Tibial artery (tissue), 4 donors: ENCODE measurements around the gene ENGASE.

Source experiments
- DNase-seq, 2 donors: peaks; one replicate each; pipeline ENCODE4 v3.0.0-alpha.2; 2019
- H3K27ac ChIP-seq, 2 donors: fragments of 200-600 bp; sonication (generic) in 1 of 2; 1 replicate in 1 of 2; 2 replicates in 1 of 2; pipeline ENCODE4 v1.5.1; 2018 to 2019; ENCODE audit warnings: mild to moderate bottlenecking in 1 of 2
- H3K27me3 ChIP-seq, 2 donors: fragments of 200-600 bp; sonication (generic) in 1 of 2; one replicate each; pipeline versions ENCODE4 v1.5.1 to v1.6.0; 2016 to 2019
- H3K36me3 ChIP-seq, 3 donors: fragments of 200-600 bp; sonication (generic) in 2 of 3; one replicate each; pipeline ENCODE4 v1.5.1; 2016 to 2019; ENCODE audit warnings: mild to moderate bottlenecking in 2 of 3
- H3K4me1 ChIP-seq, 4 donors: fragments of 200-600 bp; sonication (generic) in 2 of 4; 1 replicate in 3 of 4; 2 replicates in 1 of 4; pipeline ENCODE4 v1.5.1; 2016 to 2019
- H3K4me3 ChIP-seq, 2 donors: fragments of 200-600 bp; sonication (generic) in 1 of 2; 1 replicate in 1 of 2; 2 replicates in 1 of 2; pipeline ENCODE4 v1.5.1; 2018 to 2019; ENCODE audit warnings: mild to moderate bottlenecking in 2 of 2
- H3K9me3 ChIP-seq, 3 donors: fragments of 200-600 bp; sonication (generic) in 1 of 3; one replicate each; pipeline ENCODE4 v1.5.1; 2016 to 2019
- CTCF ChIP-seq, 2 experiments: fragments of 200-600 bp in 1 of 2; fragments of 450-650 bp in 1 of 2; IDR thresholded peaks; one replicate each; pipeline ENCODE4 v1.5.1; 2017 to 2019; ENCODE audit warnings: antibody characterized with exemption in 2 of 2, mild to moderate bottlenecking in 1 of 2, moderate library complexity in 1 of 2
- intact Hi-C: fragments of 100-400 bp; cut with DNase I; formaldehyde crosslinking; loops from one replicate; pipeline ENCODE4 v1.15.0; 2023; ENCODE audit warnings: low total_unique reads

ENGASE gene

DNA sequence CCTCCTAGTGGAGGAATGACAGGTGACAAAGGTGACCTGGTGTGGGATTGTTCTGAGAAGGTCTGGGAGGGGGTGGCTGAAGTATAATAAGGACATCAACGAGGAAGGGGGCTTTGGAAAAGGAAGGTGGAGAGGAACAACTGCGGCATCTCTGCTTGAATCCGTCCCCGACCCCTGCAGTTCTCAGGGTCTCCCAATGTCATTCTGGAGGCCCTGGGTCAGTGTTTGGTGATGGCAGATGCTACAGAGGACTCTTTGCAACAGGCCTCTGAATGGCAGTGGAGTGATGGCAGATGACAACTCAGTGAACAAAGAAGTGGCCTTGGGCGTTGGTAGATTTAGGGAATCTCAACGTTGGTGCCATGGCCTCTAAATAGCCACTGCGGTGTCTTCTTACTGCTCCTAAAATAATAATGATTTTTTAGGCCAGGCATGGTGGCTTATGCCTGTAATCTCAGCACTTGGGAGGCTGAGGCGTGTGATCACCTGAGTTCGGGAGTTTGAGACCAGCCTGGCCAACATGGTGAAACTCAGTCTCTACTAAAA, 1.3 kb downstream of the ENGASE start:
- H3K9me3 ChIP-seq, result no peaks in the 10 kb centered on the region
- H3K27me3 ChIP-seq, result no peaks in the 10 kb centered on the region
- H3K36me3 ChIP-seq, result peaks cover 7 to 37% (median 28%) of the 10 kb centered on the region in 3 donors
- intact Hi-C loops, result no loop called here
- peak overlapping the region; percentile 86 to 88 for H3K27ac ChIP-seq
- peaks cover 0 to 25% (median 16%) of the 10 kb centered on the region in 4 donors for H3K4me1 ChIP-seq
- H3K4me3 ChIP-seq, result peak overlapping the region; percentile 80 to 88
- no peak for TF ChIP-seq CTCF (IDR thresholded peaks at IDR 0.05)
- DNase-seq, result no peak

DNA sequence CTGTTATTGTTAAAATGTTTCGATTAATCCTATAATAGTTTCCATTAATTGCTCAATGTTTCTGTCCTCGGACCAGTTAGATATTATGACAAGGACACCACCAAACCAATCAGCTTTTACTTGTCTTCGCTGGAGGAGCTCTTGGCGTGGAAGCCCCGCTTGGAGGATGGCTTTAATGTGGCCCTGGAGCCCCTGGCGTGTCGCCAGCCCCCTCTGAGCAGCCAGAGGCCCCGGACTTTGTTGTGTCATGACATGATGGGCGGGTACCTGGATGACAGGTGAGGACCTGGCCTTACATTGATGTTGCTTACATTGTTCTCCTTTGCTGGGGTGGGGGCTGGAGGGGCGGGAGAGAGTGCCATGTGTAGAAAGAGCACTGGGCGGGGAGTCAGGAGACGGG, 3.0 kb downstream of the ENGASE start:
- H3K36me3 ChIP-seq, result peaks cover 7 to 54% (median 41%) of the 10 kb centered on the region in 3 donors
- DNase-seq, result no peak
- no peaks in the 10 kb centered on the region for H3K9me3 ChIP-seq
- H3K4me1 ChIP-seq, result peaks cover 0 to 25% (median 18%) of the 10 kb centered on the region in 4 donors
- TF ChIP-seq CTCF (IDR thresholded peaks at IDR 0.05), result no peak
- H3K4me3 ChIP-seq, result no peak overlapping the region
- intact Hi-C loops, result no loop called here
- H3K27me3 ChIP-seq, result no peaks in the 10 kb centered on the region
- no peak overlapping the region for H3K27ac ChIP-seq

DNA sequence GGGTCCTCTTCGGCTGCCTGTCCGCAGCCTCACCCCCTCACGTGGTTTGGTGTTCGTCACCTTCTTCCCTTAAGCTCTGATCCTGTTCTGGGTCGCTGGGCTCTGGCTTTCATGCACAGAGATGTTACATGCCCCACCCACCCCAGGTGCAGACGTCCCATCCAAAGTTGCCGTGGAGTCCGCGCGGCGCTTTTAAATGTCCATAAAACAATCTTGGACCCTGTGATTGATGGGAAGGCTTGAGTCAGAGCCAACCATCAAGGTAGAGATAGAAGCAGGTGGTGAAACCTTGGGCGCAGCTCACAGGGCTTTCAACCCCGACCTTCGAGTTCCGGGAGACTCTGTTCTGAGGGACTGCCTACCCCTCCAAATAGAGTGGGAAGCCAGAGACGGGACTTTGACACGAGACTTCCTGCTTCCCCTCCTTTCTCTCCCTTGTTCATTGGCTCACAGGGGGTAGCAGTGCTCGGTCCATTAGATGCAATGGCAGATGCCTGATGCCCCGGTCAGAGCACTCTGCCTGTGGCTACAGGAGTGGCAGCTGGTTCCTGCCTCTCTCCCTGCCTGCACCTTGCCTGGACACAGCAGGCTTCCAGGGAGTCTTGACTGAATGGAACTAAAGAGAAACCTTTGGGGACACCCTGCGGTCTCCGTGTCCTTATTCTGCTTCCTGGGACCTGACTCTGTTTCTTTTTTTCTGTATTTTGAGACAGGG, 4.0 kb downstream of the ENGASE start:
- peaks cover 0 to 20% (median 16%) of the 10 kb centered on the region in 4 donors for H3K4me1 ChIP-seq
- intact Hi-C loops, result no loop called here
- no peak overlapping the region for H3K4me3 ChIP-seq
- no peak for DNase-seq
- H3K27me3 ChIP-seq, result no peaks in the 10 kb centered on the region
- H3K27ac ChIP-seq, result no peak overlapping the region
- H3K9me3 ChIP-seq, result no peaks in the 10 kb centered on the region
- H3K36me3 ChIP-seq, result peaks cover 7 to 64% (median 46%) of the 10 kb centered on the region in 3 donors
- TF ChIP-seq CTCF (IDR thresholded peaks at IDR 0.05), result no peak

DNA sequence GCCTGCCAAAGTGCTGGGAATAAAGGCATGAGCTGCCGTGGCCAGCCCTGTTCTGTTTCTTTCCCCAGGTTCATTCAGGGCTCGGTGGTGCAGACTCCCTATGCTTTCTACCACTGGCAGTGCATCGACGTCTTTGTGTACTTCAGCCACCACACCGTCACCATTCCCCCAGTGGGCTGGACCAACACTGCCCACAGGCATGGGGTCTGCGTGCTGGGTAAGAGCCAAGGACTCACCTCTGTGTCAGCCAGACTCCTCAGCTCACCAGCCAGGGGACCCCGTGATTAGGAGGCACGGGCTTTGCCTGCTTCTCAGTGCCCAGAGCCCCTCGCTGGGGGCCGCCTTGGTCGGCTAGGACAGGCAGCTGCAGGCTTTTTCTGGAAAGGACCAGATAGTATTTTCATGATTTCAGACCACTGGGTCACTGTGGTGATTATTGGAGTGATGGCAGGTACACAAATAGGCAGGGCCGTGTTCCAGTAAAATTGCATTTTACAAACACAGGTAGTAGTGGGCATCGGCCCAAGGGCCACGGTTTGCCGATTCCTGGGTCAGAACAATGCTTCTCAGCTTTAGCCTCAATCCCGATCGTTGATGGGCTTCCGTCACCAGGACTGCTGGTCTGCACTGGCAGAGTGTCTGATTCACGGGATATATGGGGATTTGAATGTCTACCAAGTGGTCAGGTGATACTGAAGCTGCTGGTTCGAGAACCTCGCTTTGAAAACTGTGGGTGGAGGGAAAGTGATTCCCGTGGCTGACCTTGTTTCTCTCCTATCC, 5.0 kb downstream of the ENGASE start:
- no peak overlapping the region for H3K27ac ChIP-seq
- DNase-seq, result no peak
- no peak overlapping the region for H3K4me3 ChIP-seq
- H3K36me3 ChIP-seq, result peaks cover 7 to 74% (median 54%) of the 10 kb centered on the region in 3 donors
- TF ChIP-seq CTCF (IDR thresholded peaks at IDR 0.05), result no peak
- no peaks in the 10 kb centered on the region for H3K9me3 ChIP-seq
- H3K27me3 ChIP-seq, result no peaks in the 10 kb centered on the region
- intact Hi-C loops, result loop anchor here (5.0 to 10.0 kb wide), 2 partner anchors 62 to 635 kb away; no protein-coding TSS in a partner anchor
- H3K4me1 ChIP-seq, result peaks cover 0 to 14% (median 10%) of the 10 kb centered on the region in 4 donors

DNA sequence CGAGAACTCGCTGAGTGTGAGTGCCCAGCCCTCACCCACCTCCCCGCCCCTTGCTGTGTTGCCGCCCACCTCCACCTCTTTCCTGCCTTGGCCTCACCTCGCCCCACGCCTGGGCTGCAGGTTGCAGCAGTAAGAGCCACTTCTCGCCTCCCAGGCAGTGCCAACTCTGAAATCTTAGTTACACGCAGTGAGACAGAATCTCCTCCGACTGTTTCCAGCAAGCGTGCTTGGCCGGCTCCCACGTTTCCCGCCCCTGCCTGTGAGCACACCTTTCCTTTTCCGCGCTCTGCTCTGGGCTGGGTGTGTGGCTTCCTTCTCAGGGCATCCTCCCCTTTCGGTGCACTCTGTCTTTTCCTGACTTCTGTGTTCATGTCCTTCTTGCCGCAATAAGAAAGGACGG, 5.7 kb downstream of the ENGASE start:
- TF ChIP-seq CTCF (IDR thresholded peaks at IDR 0.05), result no peak
- intact Hi-C loops, result loop anchor here (5.0 to 10.0 kb wide), 2 partner anchors 63 to 634 kb away; no protein-coding TSS in a partner anchor
- peaks cover 10 to 81% (median 62%) of the 10 kb centered on the region in 3 donors for H3K36me3 ChIP-seq
- no peaks in the 10 kb centered on the region for H3K9me3 ChIP-seq
- H3K4me3 ChIP-seq, result no peak overlapping the region
- H3K4me1 ChIP-seq, result peaks cover 0 to 11% (median 9%) of the 10 kb centered on the region in 4 donors
- H3K27me3 ChIP-seq, result no peaks in the 10 kb centered on the region
- no peak for DNase-seq
- no peak overlapping the region for H3K27ac ChIP-seq
